GM12878 (cell line): ENCODE data around the gene ADAMTS2. TPM values are rescaled to one million over a fixed set of nuclear protein-coding genes. Genes with fewer than 3 reads are reported as not detected.

Experiments used
- ATAC-seq: fragments of 200-7000 bp; cut with Tn5 transposase; 3 replicates; pipeline ENCODE4 v1.9.1; 2020; ENCODE audit warnings: mild to moderate bottlenecking, moderate library complexity
- BruUV-seq: library from RNA; stranded (reverse); fragments of 400-500 nt; replicated peaks from 2 replicates; lab custom pipeline; 2021; lab: Mats Ljungman, UMichigan
- CTCF ChIA-PET: fragments of 300-600 bp; sonication (Branson Sonifier 250); formaldehyde crosslinking; extraction: SDS; loops from one replicate; lab custom pipeline; 2021; ENCODE audit warnings: inconsistent platforms; lab: Yijun Ruan, JAX
- POLR2A ChIA-PET: fragments of 350-600 bp; formaldehyde crosslinking; extraction: SDS; loops from one replicate; lab custom pipeline; 2021; ENCODE audit warnings: inconsistent platforms; lab: Charles Lee
- RAD21 ChIA-PET: fragments of 300-600 bp; sonication (Branson Sonifier 250); formaldehyde crosslinking; loops from one replicate; lab custom pipeline; 2023; ENCODE audit warnings: antibody characterized with exemption; ENCODE audit not compliant: unreplicated experiment; lab: Charles Lee
- SMC1A ChIA-PET: fragments of 300-600 bp; sonication (Branson Sonifier 250); formaldehyde crosslinking; loops from one replicate; lab custom pipeline; 2023; ENCODE audit not compliant: unreplicated experiment, uncharacterized antibody; lab: Charles Lee
- DNase-seq: peaks from one replicate; pipeline ENCODE4 v3.0.0-alpha.2; 2011; ENCODE audit warnings: low read depth, low spot score
- FAIRE-seq: peaks from 3 replicates; lab custom pipeline; 2011; peaks lifted over from hg19 to GRCh38; lab: Jason Lieb, UNC
- H2AFZ ChIP-seq: 2 replicates; pipeline ENCODE4 v1.6.0; 2011; ENCODE audit warnings: low read depth, low read length, control low read depth; ENCODE audit not compliant: control insufficient read depth
- H3K27ac ChIP-seq: 2 replicates; pipeline ENCODE4 v1.5.1; 2011; ENCODE audit warnings: control low read depth; ENCODE audit not compliant: control insufficient read depth, insufficient read depth
- H3K27me3 ChIP-seq, 2 experiments: replicated peaks in 1 of 2; 2 replicates each; pipeline versions ENCODE4 v1.6.0 to v1.6.1; 2011; ENCODE audit warnings: low read length in 1 of 2; ENCODE audit not compliant: control insufficient read depth in 2 of 2, insufficient read depth in 2 of 2
- H3K36me3 ChIP-seq, 2 experiments: 2 replicates each; pipeline ENCODE4 v1.5.1; 2011; ENCODE audit warnings: low read length in 1 of 2; ENCODE audit not compliant: control insufficient read depth in 2 of 2, insufficient read depth in 2 of 2
- H3K4me1 ChIP-seq: 2 replicates; pipeline ENCODE4 v1.6.1; 2011; ENCODE audit warnings: mild to moderate bottlenecking, low read length, moderate library complexity, mixed read lengths; ENCODE audit not compliant: control insufficient read depth, insufficient read depth
- H3K4me2 ChIP-seq: 2 replicates; pipeline ENCODE4 v1.6.0; 2011; ENCODE audit warnings: control low read depth; ENCODE audit not compliant: control insufficient read depth, insufficient read depth
- H3K4me3 ChIP-seq: fragments of 200-600 bp; sonication (generic); 2 replicates; pipeline ENCODE4 v1.5.1; 2016
- H3K79me2 ChIP-seq: 2 replicates; pipeline ENCODE4 v1.6.0; 2011; ENCODE audit warnings: low read length; ENCODE audit not compliant: control insufficient read depth, insufficient read depth
- H3K9ac ChIP-seq: 2 replicates; pipeline ENCODE4 v1.8.0; 2011; ENCODE audit warnings: low read length, control low read depth, mixed read lengths; ENCODE audit not compliant: control insufficient read depth, insufficient read depth
- H3K9me3 ChIP-seq: replicated peaks from 3 replicates; pipeline ENCODE4 v1.5.1; 2011; ENCODE audit warnings: mild to moderate bottlenecking, low read length; ENCODE audit not compliant: control insufficient read depth, insufficient read depth
- H4K20me1 ChIP-seq: 2 replicates; pipeline ENCODE4 v1.6.0; 2011; ENCODE audit not compliant: control insufficient read depth, insufficient read depth
- BCL3 ChIP-seq: IDR thresholded peaks from 2 replicates; pipeline ENCODE4 v1.6.1; 2011; ENCODE audit warnings: borderline replicate concordance, low read depth, mild to moderate bottlenecking, moderate library complexity, low read length; ENCODE audit not compliant: insufficient read depth, poor library complexity, severe bottlenecking
- CBX3 ChIP-seq: fragments of 200-600 bp; sonication (generic); IDR thresholded peaks from 2 replicates; pipeline ENCODE4 v1.6.1; 2016; ENCODE audit warnings: low read depth, borderline replicate concordance
- CBX5 ChIP-seq: sonication (generic); IDR thresholded peaks from 2 replicates; pipeline ENCODE4 v1.6.1; 2016; ENCODE audit warnings: low read depth, moderate library complexity, mild to moderate bottlenecking, inconsistent platforms
- MEF2B ChIP-seq: fragments of 450-650 bp; IDR thresholded peaks from 2 replicates; pipeline ENCODE4 v1.6.1; 2018; ENCODE audit warnings: mild to moderate bottlenecking, moderate library complexity; ENCODE audit not compliant: partially characterized antibody, poor library complexity, severe bottlenecking
- MYC ChIP-seq: IDR thresholded peaks from 2 replicates; pipeline ENCODE4 v1.6.1; 2011; ENCODE audit warnings: mild to moderate bottlenecking, low read length, moderate library complexity, inconsistent platforms; ENCODE audit not compliant: insufficient read depth, insufficient replicate concordance, insufficient read length, severe bottlenecking
- SMARCA5 ChIP-seq: fragments of 450-650 bp; IDR thresholded peaks from 2 replicates; pipeline ENCODE4 v1.6.1; 2017; ENCODE audit warnings: mild to moderate bottlenecking
- WGBS: methylation state at CpG from one replicate; pipeline ENCODE4 v1.1.6; 2016; ENCODE audit warnings: low lambda C conversion rate; ENCODE audit not compliant: insufficient replicate concordance, insufficient coverage; ENCODE audit errors: missing lambda C conversion rate; 5-methylcytosine and 5-hydroxymethylcytosine counted together
- in situ Hi-C: fragments of 300-500 bp; cut with MboI; formaldehyde crosslinking; loops from 9 replicates; pipeline ENCODE4 v1.14.3; 2018; ENCODE audit warnings: mixed read lengths
- intact Hi-C: fragments of 100-400 bp; cut with micrococcal nuclease; formaldehyde crosslinking; loops from one replicate; pipeline ENCODE4 v1.14.2; 2022; ENCODE audit not compliant: unreplicated experiment
- polyA plus RNA-seq, 11 experiments: library from polyadenylated mRNA; depleted of rRNA in 4 of 11; unstranded in 6 of 11; stranded (reverse) in 5 of 11; fragments of >200 nt; fragmentation: Nextera tagmentation in 4 of 11; fragmentation: Illumina TruSeq in 1 of 11; extraction: Ambion mirVana in 4 of 11; extraction: Trizol in 1 of 11; gene quantifications; 1 replicate in 1 of 11; 2 replicates in 10 of 11; pipeline versions ENCODE4 v1.2.1 to v1.2.3, GENCODE V29; 2011 to 2016; ENCODE audit warnings: inconsistent platforms in 2 of 11, missing spikeins in 2 of 11, low read depth in 1 of 11
- total RNA-seq, 4 experiments: library from RNA; depleted of rRNA in 3 of 4; stranded (reverse); fragments of >200 nt in 3 of 4; fragmentation: Illumina TruSeq in 1 of 4; extraction: Trizol in 1 of 4; gene quantifications; 2 replicates each; pipeline versions ENCODE4 v1.2.1 to v1.2.3, GENCODE V29; 2013 to 2021

ADAMTS2 gene
- total and polyA plus RNA-seq, 10 of the 15 experiments (the other 5 are each of a cell fraction or from before 2014, with no cell fraction given): 0.03 to 0.05 TPM; not detected in 8

- SMC1A ChIA-PET: no interaction called here
These were observed 26.1 kb downstream of the ADAMTS2 start for GRCh38 chr5:179319123-179319522.

More at GRCh38 chr5:179319123-179319522, 26.1 kb downstream of the ADAMTS2 start:
- no peak overlapping the region for H3K4me2 ChIP-seq
- in situ Hi-C loops: no loop called here
- no peaks in the 10 kb centered on the region; the same call in 2 of the 3 replicates for H3K9me3 ChIP-seq
- DNase-seq (peak; percentile 1), ATAC-seq (no peak), FAIRE-seq (no peak)
- no peaks in the 10 kb centered on the region for H3K27me3 ChIP-seq
- intact Hi-C loops: no loop called here
- H3K36me3 ChIP-seq: no peaks in the 10 kb centered on the region
- TF ChIP-seq MEF2B (no peak), CBX5 (no peak), MYC (no peak), CBX3 (no peak), SMARCA5 (no peak), BCL3 (peak; percentile 8)
- H3K79me2 ChIP-seq: no peaks in the 10 kb centered on the region
- no peak overlapping the region for H2AFZ ChIP-seq
- no peak overlapping the region for H3K9ac ChIP-seq
- no peak overlapping the region for H3K27ac ChIP-seq
- H3K4me3 ChIP-seq: no peak overlapping the region
- H3K4me1 ChIP-seq: no peaks in the 10 kb centered on the region
- RAD21 ChIA-PET: no interaction called here
- 45% methylated on average over 8 of the region's 8 CpGs for WGBS
- POLR2A ChIA-PET: no interaction called here
- no peaks in the 10 kb centered on the region for H4K20me1 ChIP-seq
- CTCF ChIA-PET: no interaction called here
- BruUV-seq: no TSS peak
